ENCODE results near the gene CAMKV. TPM values are rescaled to one million over a fixed set of nuclear protein-coding genes. Genes with fewer than 3 reads are reported as not detected.
"Not testable (repeated sequence)": the region's sequence is repeated elsewhere in the genome, so short reads cannot be mapped to it uniquely, and the experiment has no call there.

Gene CAMKV
- total RNA-seq, 4 donors from 2014 or later: not detected

DNA sequence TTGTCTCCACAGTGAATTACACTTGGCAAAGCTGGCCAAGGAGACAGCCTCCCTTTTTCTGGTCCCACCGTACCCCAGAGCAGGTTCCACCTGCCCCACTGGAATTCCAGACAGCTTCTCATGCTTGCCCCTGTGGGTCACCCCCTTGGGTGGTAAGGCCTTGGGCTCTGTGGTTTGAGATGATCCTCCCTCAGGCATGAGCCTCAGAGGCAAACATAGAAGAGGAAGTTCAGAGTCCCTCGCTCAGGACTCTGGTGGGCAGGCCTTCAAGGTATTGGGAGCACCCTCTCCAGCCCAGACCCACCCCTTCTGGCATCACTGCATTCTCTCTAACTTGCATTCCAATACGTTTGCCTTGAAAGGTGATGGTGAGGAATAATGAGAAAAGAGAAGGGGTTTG, 38.4 kb downstream of the CAMKV start:
- no peak for DNase-seq (ENCODE audit: low spot score in 2 of 2)
- no peaks in the 10 kb centered on the region for H3K9me3 ChIP-seq
- no peak overlapping the region for H3K27ac ChIP-seq
- no peaks in the 10 kb centered on the region for H3K4me1 ChIP-seq
- peaks cover 0 to 32% (median 0%) of the 10 kb centered on the region in 3 donors for H3K36me3 ChIP-seq
- no peaks in the 10 kb centered on the region for H3K27me3 ChIP-seq
- TF ChIP-seq, protein P1, sequence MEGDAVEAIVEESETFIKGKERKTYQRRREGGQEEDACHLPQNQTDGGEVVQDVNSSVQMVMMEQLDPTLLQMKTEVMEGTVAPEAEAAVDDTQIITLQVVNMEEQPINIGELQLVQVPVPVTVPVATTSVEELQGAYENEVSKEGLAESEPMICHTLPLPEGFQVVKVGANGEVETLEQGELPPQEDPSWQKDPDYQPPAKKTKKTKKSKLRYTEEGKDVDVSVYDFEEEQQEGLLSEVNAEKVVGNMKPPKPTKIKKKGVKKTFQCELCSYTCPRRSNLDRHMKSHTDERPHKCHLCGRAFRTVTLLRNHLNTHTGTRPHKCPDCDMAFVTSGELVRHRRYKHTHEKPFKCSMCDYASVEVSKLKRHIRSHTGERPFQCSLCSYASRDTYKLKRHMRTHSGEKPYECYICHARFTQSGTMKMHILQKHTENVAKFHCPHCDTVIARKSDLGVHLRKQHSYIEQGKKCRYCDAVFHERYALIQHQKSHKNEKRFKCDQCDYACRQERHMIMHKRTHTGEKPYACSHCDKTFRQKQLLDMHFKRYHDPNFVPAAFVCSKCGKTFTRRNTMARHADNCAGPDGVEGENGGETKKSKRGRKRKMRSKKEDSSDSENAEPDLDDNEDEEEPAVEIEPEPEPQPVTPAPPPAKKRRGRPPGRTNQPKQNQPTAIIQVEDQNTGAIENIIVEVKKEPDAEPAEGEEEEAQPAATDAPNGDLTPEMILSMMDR (IDR thresholded peaks at IDR 0.05): no peak
- TF ChIP-seq EP300 (IDR thresholded peaks at IDR 0.05): no peak
- TF ChIP-seq POLR2A (IDR thresholded peaks at IDR 0.05): no peak
- no peak overlapping the region for H3K4me3 ChIP-seq
- WGBS, 2 donors: 58 to 68% methylated on average over 3 of the region's 3 CpGs

DNA sequence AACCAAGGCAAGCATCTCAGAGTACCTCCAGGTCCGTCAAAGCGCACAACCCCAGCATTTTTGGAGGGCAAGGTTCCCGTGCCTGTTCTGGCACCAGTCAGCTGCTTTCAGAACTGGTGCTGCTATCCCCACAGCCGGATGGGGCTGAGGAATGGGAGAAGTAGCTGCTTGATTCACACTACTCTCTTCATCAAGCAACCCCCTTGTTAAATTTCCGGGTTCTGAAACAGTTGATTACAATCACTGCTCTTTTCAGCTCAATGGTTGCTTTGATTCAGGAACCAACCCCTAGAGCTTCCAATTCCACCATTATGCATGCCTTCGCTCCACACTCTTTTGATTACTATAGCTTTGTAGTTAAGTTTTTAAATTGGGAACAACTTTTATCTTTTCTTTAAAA, 43.7 kb downstream of the CAMKV start:
- DNase-seq (ENCODE audit: low spot score in 2 of 2): no peak
- no peak overlapping the region for H3K4me3 ChIP-seq
- 42 to 52% methylated on average over 6 of the region's 6 CpGs for WGBS, 2 donors
- H3K4me1 ChIP-seq: peaks cover 0 to 8% (median 0%) of the 10 kb centered on the region in 4 donors
- H3K27me3 ChIP-seq: no peaks in the 10 kb centered on the region
- peak overlapping the region in 2 of 4 donors; percentile 33 to 50 for H3K27ac ChIP-seq
- TF ChIP-seq POLR2A (IDR thresholded peaks at IDR 0.05): no peak
- TF ChIP-seq, protein P1 (IDR thresholded peaks at IDR 0.05): no peak
- TF ChIP-seq EP300 (IDR thresholded peaks at IDR 0.05): no peak
- peaks cover 0 to 21% (median 0%) of the 10 kb centered on the region in 3 donors for H3K36me3 ChIP-seq
- no peaks in the 10 kb centered on the region for H3K9me3 ChIP-seq

DNA sequence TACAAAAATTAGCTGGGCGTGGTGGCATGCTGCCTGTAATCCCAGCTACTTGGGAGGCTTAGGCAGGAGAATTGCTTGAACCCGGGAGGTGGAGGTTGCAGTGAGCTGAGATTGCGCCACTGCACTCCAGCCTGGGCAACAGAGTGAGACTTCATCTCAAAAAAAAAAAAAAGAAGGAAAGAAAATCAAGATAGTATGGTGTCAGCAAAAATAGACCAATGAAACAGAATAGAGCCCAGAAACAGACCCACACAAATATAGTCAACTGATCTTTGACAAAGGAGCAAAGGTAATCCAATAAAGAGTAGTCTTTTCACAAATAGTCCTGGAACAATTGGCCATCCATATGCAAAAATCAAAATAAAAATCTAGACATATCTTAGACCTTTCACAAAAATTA, 46.6 kb downstream of the CAMKV start:
- H3K36me3 ChIP-seq; H3K9me3 ChIP-seq; H3K4me1 ChIP-seq; H3K27me3 ChIP-seq; H3K4me3 ChIP-seq; DNase-seq (ENCODE audit: low spot score in 2 of 2); H3K27ac ChIP-seq: not testable (repeated sequence)
- WGBS, 2 donors: 56 to 92% methylated on average over 3 of the region's 3 CpGs

DNA sequence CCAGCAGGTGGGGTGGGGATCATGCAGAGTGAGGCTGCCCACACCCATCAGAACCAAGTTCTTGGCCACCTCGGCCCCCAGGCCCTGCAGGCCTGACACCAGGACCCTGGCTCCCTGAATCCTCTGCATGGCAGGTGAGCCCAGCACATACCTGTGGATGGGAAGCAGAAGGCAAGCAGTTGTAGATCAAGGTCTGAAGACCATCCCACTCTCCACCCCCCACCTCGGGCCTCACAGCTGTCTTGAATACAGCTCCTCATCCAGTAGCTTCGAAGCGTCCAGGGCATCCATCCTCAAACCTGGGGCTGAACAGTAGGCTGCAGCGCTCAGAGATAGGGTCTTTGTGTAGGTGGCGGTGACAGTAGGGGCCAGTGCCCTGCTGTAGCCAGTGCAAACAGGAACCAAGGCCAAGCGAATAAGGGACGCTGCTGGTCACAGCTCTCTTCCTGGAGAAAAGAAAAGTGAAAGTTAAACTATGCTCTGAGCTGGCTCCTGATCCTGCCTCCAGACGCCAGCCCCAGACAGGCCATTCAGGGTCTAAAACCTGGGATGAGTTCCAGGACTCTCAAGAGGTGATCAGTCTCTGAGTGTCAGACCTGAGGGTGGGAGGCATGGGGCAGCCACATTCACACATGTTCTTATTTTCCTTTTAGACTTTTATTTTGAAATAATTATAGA, 56.1 kb downstream of the CAMKV start, which contains the start of gene UBA7:
Gene UBA7 (minus strand): TSS at position 457 of the 678 bp plus-strand sequence. CDS start 166 bp downstream, at position 291.
- WGBS, 2 donors: 12 to 28% methylated on average over 3 to 9 of the region's 9 CpGs
- peak in 1 of 2 donors; percentile 18 for DNase-seq (ENCODE audit: low spot score in 2 of 2)
- H3K27ac ChIP-seq: peak within 1 kb of the TSS; percentile 52 to 87 (median 83)
- peaks cover 0 to 24% (median 17%) of the 10 kb centered on the region in 4 donors for H3K4me1 ChIP-seq
- peak within 1 kb of the TSS; percentile 33 to 57 (median 51) for H3K4me3 ChIP-seq
- peak in 1 of 2 donors; percentile 21 for TF ChIP-seq EP300 (IDR thresholded peaks at IDR 0.05)
- TF ChIP-seq, protein P1 (IDR thresholded peaks at IDR 0.05): no peak
- H3K9me3 ChIP-seq: no peaks in the 10 kb centered on the region
- peaks cover 0 to 39% (median 0%) of the 10 kb centered on the region in 3 donors for H3K36me3 ChIP-seq
- H3K27me3 ChIP-seq: no peaks in the 10 kb centered on the region

DNA sequence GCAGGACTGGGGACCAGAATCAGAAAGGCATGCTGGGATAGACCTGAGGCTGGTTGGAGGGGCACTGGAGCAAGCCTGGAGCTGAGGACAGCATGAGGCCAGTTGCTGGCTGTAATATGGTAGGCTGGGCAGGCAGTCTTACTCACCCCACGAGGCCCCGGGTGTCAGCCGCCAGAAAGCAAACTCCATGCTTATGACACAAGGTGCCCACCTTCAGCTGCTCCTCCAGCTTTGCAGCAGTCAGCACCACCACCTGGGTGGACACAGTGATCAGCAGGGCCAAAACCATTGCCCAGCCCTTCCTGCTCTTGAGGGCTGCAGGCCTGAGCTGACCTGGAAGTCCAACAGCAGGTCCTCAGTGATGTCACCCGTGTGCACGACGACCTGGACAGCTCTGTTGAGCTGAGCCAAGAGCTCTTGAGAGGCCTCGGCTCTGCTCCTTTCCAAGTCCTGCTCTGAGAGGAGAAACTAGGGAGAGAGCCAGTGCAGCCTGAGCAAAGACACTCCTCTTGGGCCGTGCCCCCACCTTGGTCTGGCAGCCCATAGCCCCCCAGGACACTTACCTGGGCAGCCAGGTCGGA, 56.7 kb downstream of the CAMKV start:
- Histone ChIP-seq H3K27ac (peak overlapping the region; percentile 52 to 87 (median 83)), H3K4me1 (peaks cover 0 to 26% (median 18%) of the 10 kb centered on the region in 4 donors), H3K27me3 (no peaks in the 10 kb centered on the region), H3K4me3 (peak overlapping the region; percentile 33 to 57 (median 51)), H3K36me3 (peaks cover 0 to 41% (median 0%) of the 10 kb centered on the region in 3 donors), H3K9me3 (no peaks in the 10 kb centered on the region)
- WGBS, 2 donors: 49 to 63% methylated on average over 4 to 7 of the region's 9 CpGs
- TF ChIP-seq POLR2A (IDR thresholded peaks at IDR 0.05): no peak
- no peak for TF ChIP-seq EP300 (IDR thresholded peaks at IDR 0.05)
- TF ChIP-seq, protein P1 (IDR thresholded peaks at IDR 0.05): no peak
- no peak for DNase-seq (ENCODE audit: low spot score in 2 of 2)

Small RNA genes lying within 50 kb of the gene (small RNA-seq; reads per million reads assigned to genes)
- gene RN7SL217P: not detected

Other genes starting within 250 kb of the CAMKV start
- gene APEH, start 195.6 kb downstream of the CAMKV start, total RNA-seq: 10 to 100 TPM; 64.0 to 77.7 (median 65.8) TPM
- gene MST1, start 180.4 kb downstream of the CAMKV start, total RNA-seq: 10 to 100 TPM; 11.7 to 23.7 (median 17.0) TPM
- 10 to 100 TPM; 32.9 to 64.7 (median 39.1) TPM for gene RNF123, start 180.3 kb downstream of the CAMKV start, total RNA-seq
- 1 to 10 TPM in 2 of 4 donors, not detected in 2; 2.1 to 4.2 TPM for gene AMIGO3, start 150.2 kb downstream of the CAMKV start, total RNA-seq
- gene GMPPB, start 146.0 kb downstream of the CAMKV start, total RNA-seq: 10 to 100 TPM; 17.3 to 31.4 (median 25.3) TPM
- gene IP6K1, start 83.4 kb downstream of the CAMKV start, total RNA-seq: 10 to 100 TPM; 43.2 to 77.5 (median 50.7) TPM
- gene CDHR4, start 70.0 kb downstream of the CAMKV start, total RNA-seq: 1 to 10 TPM in 2 of 4 donors, not detected in 2; 1.3 to 1.4 TPM
- gene INKA1, start 66.6 kb downstream of the CAMKV start, total RNA-seq: 10 to 100 TPM in 1 of 4 donors, 1 to 10 TPM in 2, under 1 TPM in 1; 0.60 to 10.3 (median 8.0) TPM
- 10 to 100 TPM; 47.9 to 68.4 (median 66.9) TPM for gene UBA7, start 56.0 kb downstream of the CAMKV start, total RNA-seq
- 10 to 100 TPM in 1 of 4 donors, 1 to 10 TPM in 3; 1.5 to 12.2 (median 2.8) TPM for gene TRAIP, start 13.3 kb downstream of the CAMKV start, total RNA-seq
- 1 to 10 TPM; 1.0 to 2.8 (median 2.3) TPM for gene MST1R, start 34.0 kb upstream of the CAMKV start, total RNA-seq
- gene MON1A, start 59.9 kb upstream of the CAMKV start, total RNA-seq: 10 to 100 TPM in 3 of 4 donors, 1 to 10 TPM in 1; 6.9 to 18.8 (median 15.8) TPM
- gene RBM6, start 70.2 kb upstream of the CAMKV start, total RNA-seq: 100 to 1,000 TPM; 106 to 182 (median 158) TPM
- 100 to 1,000 TPM; 229 to 286 (median 260) TPM for gene RBM5, start 219.0 kb upstream of the CAMKV start, total RNA-seq

Measured in tibial nerve (tissue), 4 donors.